ENCODE data around the gene ST7L.
A peak's percentile ranks its signal among the peaks of the same experiment; 100 is the strongest.
"Not testable (repeated sequence)": the region's sequence is repeated elsewhere in the genome, so short reads cannot be mapped to it uniquely, and the experiment has no call there.

The ST7L gene

GRCh38 chr1:112618721-112619517, at the start of gene ST7L:
Gene ST7L (minus strand): TSS chr1:112619141. CDS start chr1:112619113, 28 bp downstream.
- peak; percentile 58 for DNase-seq

- no peak for DNase-seq
These were observed 48.0 kb upstream of the ST7L start for GRCh38 chr1:112666946-112667345.

GRCh38 chr1:112665857-112666256, 46.9 kb upstream of the ST7L start:
- DNase-seq, result no peak

- DNase-seq, result no peak
These were observed 32.3 kb upstream of the ST7L start for GRCh38 chr1:112651205-112651604.

- DNase-seq, result no peak
These were observed 27.3 kb upstream of the ST7L start for GRCh38 chr1:112646225-112646624.

GRCh38 chr1:112643080-112643479, 24.1 kb upstream of the ST7L start:
- DNase-seq, result no peak

GRCh38 chr1:112640437-112640836, 21.5 kb upstream of the ST7L start:
- not testable (repeated sequence) for DNase-seq

GRCh38 chr1:112638110-112638428, 19.1 kb upstream of the ST7L start:
- DNase-seq, result no peak

- DNase-seq, result no peak
These were observed 18.5 kb upstream of the ST7L start for GRCh38 chr1:112637254-112638109.

GRCh38 chr1:112636597-112637253, 17.8 kb upstream of the ST7L start:
- DNase-seq, result no peak

- DNase-seq, result no peak
These were observed 17.1 kb upstream of the ST7L start for GRCh38 chr1:112636056-112636455.

GRCh38 chr1:112634367-112634766, 15.4 kb upstream of the ST7L start:
- no peak for DNase-seq

GRCh38 chr1:112633628-112634027, 14.7 kb upstream of the ST7L start:
- no peak for DNase-seq

- DNase-seq, result no peak
These were observed 10.3 kb upstream of the ST7L start for GRCh38 chr1:112629256-112629655.

GRCh38 chr1:112628516-112628915, 9.6 kb upstream of the ST7L start:
- DNase-seq, result no peak

GRCh38 chr1:112626887-112627286, 7.9 kb upstream of the ST7L start:
- DNase-seq, result no peak

- DNase-seq, result no peak
These were observed 7.3 kb upstream of the ST7L start for GRCh38 chr1:112626193-112626592.

- no peak for DNase-seq
These were observed 6.8 kb upstream of the ST7L start for GRCh38 chr1:112625696-112626095.

- DNase-seq, result not testable (repeated sequence)
These were observed 5.6 kb upstream of the ST7L start for GRCh38 chr1:112624493-112624892.

GRCh38 chr1:112620377-112620695, 1.4 kb upstream of the ST7L start:
- DNase-seq, result no peak

GRCh38 chr1:112619518-112620376, 806 bp upstream of the ST7L start, which contains the start of gene CAPZA1:
Gene CAPZA1 (plus strand): TSS chr1:112619832. CDS start chr1:112619845, 13 bp downstream.
- DNase-seq, result peak; percentile 86

- no peak for DNase-seq
These were observed 724 bp downstream of the ST7L start for GRCh38 chr1:112618114-112618720.
